H1 (cell line): ENCODE data around the gene MACROH2A1. TPM values are rescaled to one million over a fixed set of nuclear protein-coding genes. Genes with fewer than 3 reads are reported as not detected.

Experiments used
- CHD7 ChIP-seq: fragments of 300-600 bp; sonication (generic); IDR thresholded peaks from 2 replicates; pipeline ENCODE4 v1.7.1; 2012; ENCODE audit warnings: low read length, moderate library complexity, mild to moderate bottlenecking, inconsistent platforms; ENCODE audit not compliant: insufficient replicate concordance
- CTCF ChIP-seq, 3 experiments: IDR thresholded peaks; 1 replicate in 2 of 3; 2 replicates in 1 of 3; pipeline versions ENCODE4 v1.5.1 to v1.6.1; 2011; ENCODE audit warnings: low read length in 3 of 3, mild to moderate bottlenecking in 3 of 3, inconsistent platforms in 2 of 3, low read depth in 1 of 3, moderate library complexity in 1 of 3; ENCODE audit not compliant: insufficient read depth in 1 of 3; ENCODE audit errors: control extremely low read depth in 1 of 3
- EP300 ChIP-seq, 2 experiments: IDR thresholded peaks; 1 replicate in 1 of 2; 2 replicates in 1 of 2; pipeline ENCODE4 v1.6.1; 2011 to 2012; ENCODE audit warnings: low read depth in 2 of 2, low read length in 2 of 2, mild to moderate bottlenecking in 2 of 2, borderline replicate concordance in 1 of 2, inconsistent platforms in 1 of 2, moderate library complexity in 1 of 2
- RAD21 ChIP-seq, 2 experiments: IDR thresholded peaks in 1 of 2; conservative IDR thresholded peaks in 1 of 2; 2 replicates each; pipeline ENCODE4 v1.6.1; 2011; ENCODE audit warnings: low read depth in 2 of 2, low read length in 2 of 2, improper control_type of control experiment in 1 of 2, inconsistent platforms in 1 of 2, mild to moderate bottlenecking in 1 of 2, moderate library complexity in 1 of 2
- RNF2 ChIP-seq: fragments of 200-900, 300-1000 bp; sonication (generic); IDR thresholded peaks from 2 replicates; pipeline ENCODE4 v1.7.1; 2016; ENCODE audit warnings: borderline replicate concordance, low read depth, mild to moderate bottlenecking, antibody characterized with exemption, low read length; ENCODE audit not compliant: poor library complexity, severe bottlenecking; ENCODE audit errors: missing control alignments
- RXRA ChIP-seq: IDR thresholded peaks from 2 replicates; pipeline ENCODE4 v1.6.1; 2011; ENCODE audit warnings: low read depth, mild to moderate bottlenecking, low read length, moderate library complexity; ENCODE audit not compliant: insufficient read depth
- TCF12 ChIP-seq: IDR thresholded peaks from 2 replicates; pipeline ENCODE4 v1.6.1; 2011; ENCODE audit warnings: low read depth, mild to moderate bottlenecking, low read length
- polyA plus RNA-seq, 7 experiments: library from polyadenylated mRNA; depleted of rRNA in 3 of 7; stranded (reverse) in 5 of 7; unstranded in 2 of 7; fragments of >200 nt in 5 of 7; fragments of 200-250 nt in 2 of 7; gene quantifications; 1 replicate in 5 of 7; 2 replicates in 1 of 7; 4 replicates in 1 of 7; pipeline versions ENCODE4 v1.2.1 to v1.2.3, GENCODE V29; 2011 to 2013; ENCODE audit warnings: missing spikeins in 2 of 7, mixed read lengths in 2 of 7
- total RNA-seq: library from RNA; stranded (reverse); fragmentation: NEBNext Ultra II Directional; extraction: Animal tissue kit (Norgen Biotek cat#: 25700); gene quantifications from 2 replicates; pipeline ENCODE4 v1.2.1, GENCODE V29; 2021

Gene MACROH2A1
- total and polyA plus RNA-seq, 2 of the 8 experiments (the other 6 are each of a cell fraction or from before 2014, with no cell fraction given), result 60.0 to 92.3 TPM

GRCh38 chr5:135315386-135315785, 83.6 kb downstream of the MACROH2A1 start (continued):
- TF ChIP-seq CHD7, result no peak
- no peak for TF ChIP-seq CTCF (IDR thresholded peaks at IDR 0.05; ENCODE audit: control extremely low read depth in 1 of 3, insufficient read depth in 1 of 3, low read depth in 1 of 3, low read length in 3 of 3)
- TF ChIP-seq RXRA, result no peak
- no peak for TF ChIP-seq RNF2
- no peak for TF ChIP-seq EP300 (IDR thresholded peaks at IDR 0.05; ENCODE audit: borderline replicate concordance in 1 of 2, low read depth in 2 of 2, low read length in 2 of 2)
- TF ChIP-seq TCF12, result no peak
- no peak for TF ChIP-seq RAD21 (IDR thresholded peaks at IDR 0.05 in 1 of 2, conservative IDR thresholded peaks at IDR 0.05 in 1 of 2; ENCODE audit: low read depth in 2 of 2, low read length in 2 of 2)
